PC-9 (cell line): ENCODE results near the gene PES1.

Experiments used
- EZH2 ChIP-seq: fragments of 200-600 bp; sonication (generic); IDR thresholded peaks from 2 replicates; pipeline ENCODE4 v1.8.0; 2017; ENCODE audit warnings: antibody characterized with exemption, low read depth
- TF ChIP-seq, protein P1 (sequence below): fragments of 200-600 bp; sonication (generic); conservative IDR thresholded peaks from 2 replicates; pipeline ENCODE4 v1.6.1; 2017; ENCODE audit warnings: mixed run types, antibody characterized with exemption, mild to moderate bottlenecking, moderate library complexity

DNA sequence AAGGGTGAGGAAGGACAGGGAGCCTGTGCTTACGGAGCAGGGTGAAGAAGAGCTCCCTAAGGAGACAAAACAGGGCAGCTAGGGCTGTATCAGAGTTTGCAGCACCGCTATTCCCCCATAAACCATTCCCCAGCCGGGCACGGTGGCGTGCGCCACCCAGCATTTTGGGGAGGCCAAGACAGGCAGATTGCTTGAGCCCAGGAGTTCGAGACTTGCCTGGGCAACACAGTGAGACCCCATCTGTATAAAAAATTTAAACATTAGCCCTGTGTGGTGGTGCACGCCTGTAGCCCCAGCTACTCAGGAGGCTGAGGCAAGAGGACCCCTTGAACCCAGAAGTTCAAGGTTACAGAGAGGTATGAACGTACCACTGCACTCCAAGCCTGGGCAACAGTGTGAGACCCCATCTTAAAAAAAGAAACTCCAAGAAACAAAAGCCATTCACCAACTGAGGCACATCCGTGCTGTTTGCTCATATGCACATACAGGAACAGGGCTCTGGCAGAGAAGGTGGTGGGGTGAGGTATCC is 22.0 kb downstream of the PES1 start:
- TF ChIP-seq, protein P1, sequence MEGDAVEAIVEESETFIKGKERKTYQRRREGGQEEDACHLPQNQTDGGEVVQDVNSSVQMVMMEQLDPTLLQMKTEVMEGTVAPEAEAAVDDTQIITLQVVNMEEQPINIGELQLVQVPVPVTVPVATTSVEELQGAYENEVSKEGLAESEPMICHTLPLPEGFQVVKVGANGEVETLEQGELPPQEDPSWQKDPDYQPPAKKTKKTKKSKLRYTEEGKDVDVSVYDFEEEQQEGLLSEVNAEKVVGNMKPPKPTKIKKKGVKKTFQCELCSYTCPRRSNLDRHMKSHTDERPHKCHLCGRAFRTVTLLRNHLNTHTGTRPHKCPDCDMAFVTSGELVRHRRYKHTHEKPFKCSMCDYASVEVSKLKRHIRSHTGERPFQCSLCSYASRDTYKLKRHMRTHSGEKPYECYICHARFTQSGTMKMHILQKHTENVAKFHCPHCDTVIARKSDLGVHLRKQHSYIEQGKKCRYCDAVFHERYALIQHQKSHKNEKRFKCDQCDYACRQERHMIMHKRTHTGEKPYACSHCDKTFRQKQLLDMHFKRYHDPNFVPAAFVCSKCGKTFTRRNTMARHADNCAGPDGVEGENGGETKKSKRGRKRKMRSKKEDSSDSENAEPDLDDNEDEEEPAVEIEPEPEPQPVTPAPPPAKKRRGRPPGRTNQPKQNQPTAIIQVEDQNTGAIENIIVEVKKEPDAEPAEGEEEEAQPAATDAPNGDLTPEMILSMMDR: no peak
- no peak for TF ChIP-seq EZH2
